Hindlimb muscle (tissue), 1 donor: ENCODE data around the gene GBP1. TPM values are rescaled to one million over a fixed set of nuclear protein-coding genes. Genes with fewer than 3 reads are reported as not detected.
"Not testable (repeated sequence)": the region's sequence is repeated elsewhere in the genome, so short reads cannot be mapped to it uniquely, and the experiment has no call there.

ENCODE experiments used
- DNase-seq: peaks from one replicate; pipeline ENCODE4 v3.0.0-alpha.2; 2013
- polyA plus RNA-seq: library from polyadenylated mRNA; unstranded; fragments of 120-200 nt; gene quantifications from one replicate; pipeline ENCODE4 v1.2.1, GENCODE V29; 2013; ENCODE audit not compliant: insufficient read length

The GBP1 gene
- polyA plus RNA-seq, 1 donor, result 10.1 TPM

DNA sequence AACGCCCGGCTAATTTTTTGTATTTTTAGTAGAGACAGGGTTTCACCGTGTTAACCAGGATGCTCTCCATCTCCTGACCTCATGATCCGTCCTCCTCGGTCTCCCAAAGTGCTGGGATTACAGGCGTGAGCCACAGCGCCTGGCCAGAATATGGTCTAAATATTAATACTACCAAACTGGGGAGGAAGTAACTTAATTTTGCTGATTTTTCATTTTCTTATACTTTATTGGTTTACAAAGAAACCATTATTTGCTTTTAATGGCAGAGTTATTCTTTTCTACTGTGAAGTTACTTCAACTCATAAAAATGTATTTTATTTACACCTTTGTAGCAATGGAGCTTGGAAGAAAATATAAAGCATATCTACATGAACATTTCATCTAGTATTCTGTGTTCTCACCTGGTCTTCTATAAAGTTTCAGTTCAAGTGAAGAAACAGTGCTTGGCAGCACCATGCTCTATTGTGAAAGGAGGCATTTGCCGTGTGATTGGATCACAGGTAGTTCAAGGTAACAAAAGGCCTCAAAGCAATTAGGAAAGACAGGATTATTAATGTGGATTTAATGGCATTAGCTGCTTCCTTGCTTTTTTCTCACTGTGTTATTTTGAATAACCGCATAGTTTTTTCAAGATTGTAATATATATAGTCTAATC, 13.6 kb downstream of the GBP1 start:
- no peak for DNase-seq

GRCh38 chr1:89050649-89051033, 14.4 kb downstream of the GBP1 start:
- no peak for DNase-seq

DNA sequence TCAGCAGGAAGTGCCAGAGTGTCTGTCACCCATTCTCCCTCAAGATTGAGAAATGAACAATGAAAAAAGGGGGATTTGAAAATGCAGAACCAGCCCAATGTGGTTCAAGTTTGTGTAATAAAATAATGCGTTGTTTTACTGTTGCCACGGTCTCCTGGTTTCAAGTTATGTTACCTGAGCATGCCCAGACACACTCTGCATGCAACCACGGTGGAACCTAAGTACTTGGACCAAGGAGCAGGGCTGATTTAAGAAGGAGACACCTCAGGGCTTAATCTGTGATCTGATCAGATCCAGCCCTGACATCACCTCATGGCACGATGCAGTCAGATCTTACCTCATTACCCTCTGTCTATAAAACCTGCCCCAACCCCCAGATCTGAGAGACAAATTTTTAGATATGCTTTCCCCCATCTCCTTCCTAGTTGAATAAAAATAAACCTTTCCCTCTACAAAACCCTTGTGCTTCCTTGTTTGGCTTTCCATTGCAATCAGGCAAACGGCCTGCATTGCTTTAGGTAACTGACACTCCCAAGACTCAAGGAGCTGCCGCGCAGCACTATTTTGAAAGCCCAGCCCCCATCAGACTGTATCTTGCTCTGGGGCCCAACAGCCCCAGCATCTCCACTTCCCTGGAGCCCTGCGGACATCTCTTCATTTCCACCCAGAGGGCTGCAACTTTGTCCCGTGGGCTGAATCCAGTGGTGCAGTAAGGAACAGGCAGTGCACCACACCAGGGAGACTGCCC, 14.9 kb downstream of the GBP1 start:
- not testable (repeated sequence) for DNase-seq

- DNase-seq, result not testable (repeated sequence)
Measured at GRCh38 chr1:89049187-89049586, 15.8 kb downstream of the GBP1 start.

- DNase-seq, result no peak
Measured at GRCh38 chr1:89047734-89048133, 17.3 kb downstream of the GBP1 start.

- DNase-seq, result not testable (repeated sequence)
Measured at GRCh38 chr1:89046318-89047183, 18.5 kb downstream of the GBP1 start.

GRCh38 chr1:89044970-89045721, 19.9 kb downstream of the GBP1 start:
- no peak for DNase-seq

DNA sequence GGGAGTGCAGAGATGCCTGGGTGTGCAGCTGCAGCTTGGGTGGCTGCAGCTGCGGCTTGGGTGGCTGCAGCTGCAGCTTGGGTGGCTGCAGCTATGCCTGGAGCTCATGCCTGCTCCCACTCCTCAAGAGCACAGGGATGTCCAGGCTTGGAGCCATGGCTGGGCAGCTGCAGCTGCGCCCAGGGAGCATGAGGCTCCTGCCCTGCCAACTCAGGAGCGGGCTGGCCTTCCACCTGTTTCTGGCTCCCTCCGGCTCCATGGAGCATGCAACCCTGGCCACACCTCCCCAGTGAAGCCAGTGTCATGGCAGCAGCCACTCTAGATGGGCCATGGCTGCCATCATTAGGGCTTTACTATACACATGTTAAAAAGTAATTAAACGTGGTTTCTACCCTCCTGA, 21.1 kb downstream of the GBP1 start:
- DNase-seq, result no peak

GRCh38 chr1:89042491-89042890, 22.5 kb downstream of the GBP1 start:
- no peak for DNase-seq

DNA sequence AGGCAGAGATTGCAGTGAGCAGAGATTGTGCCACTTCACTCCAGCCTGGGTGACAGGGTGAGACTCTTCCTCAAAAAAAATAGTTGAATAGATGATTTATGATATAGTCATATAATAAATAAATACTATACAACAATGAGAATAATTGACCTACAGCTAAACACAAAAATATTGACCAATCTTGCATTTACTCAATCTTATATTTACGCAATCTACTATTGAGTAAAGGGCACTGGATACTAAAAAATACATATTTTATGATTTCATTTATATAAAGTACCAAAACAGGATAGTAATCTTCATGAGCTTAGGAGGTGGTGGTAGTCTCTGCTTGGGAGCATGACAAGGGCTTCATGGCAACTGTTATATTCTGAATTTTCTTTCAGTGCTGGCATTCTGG, 23.3 kb downstream of the GBP1 start:
- no peak for DNase-seq

DNA sequence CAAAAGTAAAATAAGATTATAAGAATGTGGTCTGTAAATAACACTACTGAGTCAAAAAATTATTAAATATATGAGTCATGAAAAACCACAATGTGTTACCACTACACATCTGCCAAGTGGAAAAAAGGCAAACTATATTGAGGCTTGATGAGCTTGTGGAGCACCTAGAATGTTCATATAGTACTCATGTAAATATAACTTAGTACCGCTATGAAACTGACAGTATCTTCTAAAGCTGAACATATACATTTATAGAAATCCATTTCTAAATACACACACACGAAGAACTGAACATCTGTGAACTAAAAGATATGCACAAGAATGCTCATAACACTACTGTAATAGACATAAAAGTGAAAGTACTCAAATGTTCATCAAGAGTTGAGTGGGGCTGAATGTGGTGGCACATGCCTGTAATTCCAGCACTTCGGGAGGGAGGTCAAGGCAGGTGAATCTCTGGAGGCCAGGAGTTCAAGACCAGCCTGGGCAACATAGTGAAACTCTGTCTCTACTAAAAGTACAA, 23.8 kb downstream of the GBP1 start:
- DNase-seq, result no peak

GRCh38 chr1:89040315-89040626, 24.7 kb downstream of the GBP1 start:
- no peak for DNase-seq

DNA sequence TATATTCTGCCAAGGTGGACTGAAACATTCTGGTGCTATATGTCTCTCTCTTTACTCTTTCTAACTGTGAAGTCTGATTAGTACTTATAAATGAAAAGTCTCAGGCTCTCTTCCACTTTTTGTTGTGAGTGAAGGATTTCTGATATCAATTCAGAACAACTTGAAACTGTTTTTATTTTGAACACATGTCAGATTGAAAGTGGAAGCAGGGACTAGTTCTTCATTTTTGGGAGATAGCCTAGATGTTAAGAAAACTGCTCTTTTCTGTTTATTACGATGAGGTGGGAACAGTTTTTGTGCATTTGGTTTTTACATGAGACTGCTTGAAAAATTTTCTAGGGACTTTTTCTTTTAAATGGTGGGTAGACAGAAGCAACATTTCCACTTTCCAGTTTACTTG, 27.8 kb downstream of the GBP1 start:
- DNase-seq, result no peak

- no peak for DNase-seq
Measured at GRCh38 chr1:89035080-89035479, 29.9 kb downstream of the GBP1 start.

- not testable (repeated sequence) for DNase-seq
Measured at GRCh38 chr1:89034004-89034403, 31.0 kb downstream of the GBP1 start.

- not testable (repeated sequence) for DNase-seq
Measured at GRCh38 chr1:89029051-89029450, 36.0 kb downstream of the GBP1 start.

GRCh38 chr1:89025928-89026327, 39.1 kb downstream of the GBP1 start:
- no peak for DNase-seq

DNA sequence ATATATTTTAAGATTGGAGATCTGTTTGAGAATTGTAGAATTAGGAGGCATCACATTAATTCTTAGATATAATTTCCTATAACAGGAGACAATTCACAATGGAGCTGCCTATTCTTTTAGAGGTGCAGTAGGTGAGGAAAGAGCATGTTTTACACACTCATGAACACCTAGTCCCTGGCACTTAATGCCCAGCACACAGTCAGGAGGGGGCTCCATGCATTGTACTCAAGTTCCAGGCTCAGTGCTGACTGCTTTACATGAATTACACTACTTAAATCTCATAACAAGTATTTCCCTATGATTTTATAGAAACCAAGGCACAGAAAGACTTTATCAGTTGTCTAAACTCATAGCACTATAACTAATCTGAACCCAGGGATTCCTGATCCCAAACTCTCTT, 42.0 kb downstream of the GBP1 start:
- DNase-seq, result no peak

GRCh38 chr1:89022167-89022959, 42.6 kb downstream of the GBP1 start, which contains the start of gene GBP3:
TSS of gene GBP3 (minus strand) at chr1:89022866. CDS start at chr1:89020721, 2,145 bp downstream.
- peak; percentile 17 for DNase-seq

- not testable (repeated sequence) for DNase-seq
Measured at GRCh38 chr1:89018318-89018717, 46.7 kb downstream of the GBP1 start.

GRCh38 chr1:89008511-89008910, 56.5 kb downstream of the GBP1 start:
- DNase-seq, result no peak
